ENCODE data around the gene UBA5.

The UBA5 gene

GRCh38 chr3:132662212-132662611 lies 2.1 kb downstream of the UBA5 start:
- Mint-ChIP-seq H3K36me3 (ENCODE audit: low read depth) (peaks cover 40% of the 10 kb centered on the region), H3K27ac (peak overlapping the region; percentile 11), H3K4me3 (peak overlapping the region; percentile 98), H3K4me1 (ENCODE audit: low read depth) (peaks cover 56% of the 10 kb centered on the region), H3K9me3 (no peaks in the 10 kb centered on the region), H3K27me3 (no peaks in the 10 kb centered on the region)

GRCh38 chr3:132665230-132665745 lies 5.2 kb downstream of the UBA5 start:
- H3K4me3 Mint-ChIP-seq = no peak overlapping the region
- no peaks in the 10 kb centered on the region for H3K9me3 Mint-ChIP-seq
- peaks cover 46% of the 10 kb centered on the region for H3K4me1 Mint-ChIP-seq (ENCODE audit: low read depth)
- H3K27me3 Mint-ChIP-seq = no peaks in the 10 kb centered on the region
- H3K27ac Mint-ChIP-seq = no peak overlapping the region
- H3K36me3 Mint-ChIP-seq (ENCODE audit: low read depth) = peaks cover 51% of the 10 kb centered on the region

GRCh38 chr3:132669256-132669777 lies 9.2 kb downstream of the UBA5 start:
- Mint-ChIP-seq H3K27me3 (no peaks in the 10 kb centered on the region), H3K9me3 (no peaks in the 10 kb centered on the region), H3K4me3 (no peak overlapping the region), H3K27ac (no peak overlapping the region), H3K36me3 (ENCODE audit: low read depth) (peaks cover 48% of the 10 kb centered on the region), H3K4me1 (ENCODE audit: low read depth) (peaks cover 13% of the 10 kb centered on the region)

GRCh38 chr3:132675408-132675807 lies 15.3 kb downstream of the UBA5 start:
- Mint-ChIP-seq H3K36me3 (ENCODE audit: low read depth) (peaks cover 54% of the 10 kb centered on the region), H3K9me3 (no peaks in the 10 kb centered on the region), H3K27me3 (no peaks in the 10 kb centered on the region), H3K4me3 (no peak overlapping the region), H3K4me1 (ENCODE audit: low read depth) (no peaks in the 10 kb centered on the region), H3K27ac (no peak overlapping the region)

GRCh38 chr3:132679911-132680310 lies 19.8 kb downstream of the UBA5 start:
- no peaks in the 10 kb centered on the region for H3K4me1 Mint-ChIP-seq (ENCODE audit: low read depth)
- peaks cover 48% of the 10 kb centered on the region for H3K36me3 Mint-ChIP-seq (ENCODE audit: low read depth)
- no peaks in the 10 kb centered on the region for H3K27me3 Mint-ChIP-seq
- no peak overlapping the region for H3K27ac Mint-ChIP-seq
- H3K9me3 Mint-ChIP-seq = no peaks in the 10 kb centered on the region
- H3K4me3 Mint-ChIP-seq = no peak overlapping the region

- Mint-ChIP-seq H3K27ac (no peak overlapping the region), H3K4me3 (no peak overlapping the region), H3K4me1 (ENCODE audit: low read depth) (no peaks in the 10 kb centered on the region), H3K36me3 (ENCODE audit: low read depth) (peaks cover 40% of the 10 kb centered on the region), H3K9me3 (no peaks in the 10 kb centered on the region), H3K27me3 (no peaks in the 10 kb centered on the region)
Measured at GRCh38 chr3:132681421-132681820, 21.3 kb downstream of the UBA5 start.

- H3K27me3 Mint-ChIP-seq = no peaks in the 10 kb centered on the region
- peaks cover 32% of the 10 kb centered on the region for H3K36me3 Mint-ChIP-seq (ENCODE audit: low read depth)
- no peaks in the 10 kb centered on the region for H3K9me3 Mint-ChIP-seq
- H3K4me3 Mint-ChIP-seq = no peak overlapping the region
- no peaks in the 10 kb centered on the region for H3K4me1 Mint-ChIP-seq (ENCODE audit: low read depth)
- peak overlapping the region; percentile 3 for H3K27ac Mint-ChIP-seq
Measured at GRCh38 chr3:132682201-132682600, 22.1 kb downstream of the UBA5 start.

- Mint-ChIP-seq H3K27me3 (no peaks in the 10 kb centered on the region), H3K4me3 (no peak overlapping the region), H3K9me3 (no peaks in the 10 kb centered on the region), H3K27ac (no peak overlapping the region), H3K36me3 (ENCODE audit: low read depth) (peaks cover 39% of the 10 kb centered on the region), H3K4me1 (ENCODE audit: low read depth) (no peaks in the 10 kb centered on the region)
Measured at GRCh38 chr3:132690040-132690439, 29.9 kb downstream of the UBA5 start.

- no peaks in the 10 kb centered on the region for H3K9me3 Mint-ChIP-seq
- H3K4me3 Mint-ChIP-seq = no peak overlapping the region
- no peaks in the 10 kb centered on the region for H3K4me1 Mint-ChIP-seq (ENCODE audit: low read depth)
- no peaks in the 10 kb centered on the region for H3K27me3 Mint-ChIP-seq
- H3K27ac Mint-ChIP-seq = no peak overlapping the region
- peaks cover 54% of the 10 kb centered on the region for H3K36me3 Mint-ChIP-seq (ENCODE audit: low read depth)
Measured at GRCh38 chr3:132694991-132695390, 34.9 kb downstream of the UBA5 start.

- Mint-ChIP-seq H3K27ac (no peak overlapping the region), H3K36me3 (ENCODE audit: low read depth) (peaks cover 56% of the 10 kb centered on the region), H3K27me3 (no peaks in the 10 kb centered on the region), H3K4me1 (ENCODE audit: low read depth) (no peaks in the 10 kb centered on the region), H3K9me3 (no peaks in the 10 kb centered on the region), H3K4me3 (no peak overlapping the region)
Measured at GRCh38 chr3:132695422-132695821, 35.3 kb downstream of the UBA5 start.

GRCh38 chr3:132703733-132704132 lies 43.6 kb downstream of the UBA5 start:
- Mint-ChIP-seq H3K9me3 (no peaks in the 10 kb centered on the region), H3K4me3 (no peak overlapping the region), H3K36me3 (ENCODE audit: low read depth) (peaks cover 63% of the 10 kb centered on the region)

GRCh38 chr3:132709761-132710160 lies 49.6 kb downstream of the UBA5 start:
- no peaks in the 10 kb centered on the region for H3K9me3 Mint-ChIP-seq
- H3K4me1 Mint-ChIP-seq (ENCODE audit: low read depth) = no peaks in the 10 kb centered on the region
- no peak overlapping the region for H3K4me3 Mint-ChIP-seq
- peaks cover 47% of the 10 kb centered on the region for H3K36me3 Mint-ChIP-seq (ENCODE audit: low read depth)
- no peaks in the 10 kb centered on the region for H3K27me3 Mint-ChIP-seq
- H3K27ac Mint-ChIP-seq = no peak overlapping the region

More at GRCh38 chr3:132703733-132704132, 43.6 kb downstream of the UBA5 start:
- Mint-ChIP-seq H3K27me3 (no peaks in the 10 kb centered on the region), H3K4me1 (ENCODE audit: low read depth) (no peaks in the 10 kb centered on the region), H3K27ac (no peak overlapping the region)

- no peaks in the 10 kb centered on the region for H3K9me3 Mint-ChIP-seq
Measured at GRCh38 chr3:132710311-132710710, 50.2 kb downstream of the UBA5 start.

GRCh38 chr3:132713977-132714727 lies 54.0 kb downstream of the UBA5 start:
- peaks cover 21% of the 10 kb centered on the region for H3K4me1 Mint-ChIP-seq (ENCODE audit: low read depth)
- no peak overlapping the region for H3K27ac Mint-ChIP-seq
- H3K9me3 Mint-ChIP-seq = no peaks in the 10 kb centered on the region
- H3K27me3 Mint-ChIP-seq = no peaks in the 10 kb centered on the region
- H3K4me3 Mint-ChIP-seq = no peak overlapping the region
- peaks cover 50% of the 10 kb centered on the region for H3K36me3 Mint-ChIP-seq (ENCODE audit: low read depth)

More at GRCh38 chr3:132710311-132710710, 50.2 kb downstream of the UBA5 start:
- Mint-ChIP-seq H3K27me3 (no peaks in the 10 kb centered on the region), H3K36me3 (ENCODE audit: low read depth) (peaks cover 47% of the 10 kb centered on the region), H3K4me3 (no peak overlapping the region), H3K4me1 (ENCODE audit: low read depth) (no peaks in the 10 kb centered on the region), H3K27ac (no peak overlapping the region)

GRCh38 chr3:132716372-132716771 lies 56.2 kb downstream of the UBA5 start:
- Mint-ChIP-seq H3K9me3 (no peaks in the 10 kb centered on the region), H3K27me3 (no peaks in the 10 kb centered on the region), H3K4me3 (no peak overlapping the region), H3K4me1 (ENCODE audit: low read depth) (peaks cover 43% of the 10 kb centered on the region), H3K27ac (no peak overlapping the region), H3K36me3 (ENCODE audit: low read depth) (peaks cover 44% of the 10 kb centered on the region)

All from stimulated activated naive CD8-positive, alpha-beta T cell treated with anti-CD3 and anti-CD28 coated beads, Interleukin-15, Interleukin-2, amounts not matched to agents 100 ng/mL and 50 ng/mL, for 24 hours (primary cell).